IPS DF 4.7 (cell line): ENCODE results near the gene CNN2.
"Not testable (repeated sequence)": the region's sequence is repeated elsewhere in the genome, so short reads cannot be mapped to it uniquely, and the experiment has no call there.

Experiments
- DNase-seq: peaks from one replicate; pipeline ENCODE4 v3.0.0-alpha.2; 2013; ENCODE audit warnings: low spot score; ENCODE audit errors: extremely low read depth

Gene CNN2

DNA sequence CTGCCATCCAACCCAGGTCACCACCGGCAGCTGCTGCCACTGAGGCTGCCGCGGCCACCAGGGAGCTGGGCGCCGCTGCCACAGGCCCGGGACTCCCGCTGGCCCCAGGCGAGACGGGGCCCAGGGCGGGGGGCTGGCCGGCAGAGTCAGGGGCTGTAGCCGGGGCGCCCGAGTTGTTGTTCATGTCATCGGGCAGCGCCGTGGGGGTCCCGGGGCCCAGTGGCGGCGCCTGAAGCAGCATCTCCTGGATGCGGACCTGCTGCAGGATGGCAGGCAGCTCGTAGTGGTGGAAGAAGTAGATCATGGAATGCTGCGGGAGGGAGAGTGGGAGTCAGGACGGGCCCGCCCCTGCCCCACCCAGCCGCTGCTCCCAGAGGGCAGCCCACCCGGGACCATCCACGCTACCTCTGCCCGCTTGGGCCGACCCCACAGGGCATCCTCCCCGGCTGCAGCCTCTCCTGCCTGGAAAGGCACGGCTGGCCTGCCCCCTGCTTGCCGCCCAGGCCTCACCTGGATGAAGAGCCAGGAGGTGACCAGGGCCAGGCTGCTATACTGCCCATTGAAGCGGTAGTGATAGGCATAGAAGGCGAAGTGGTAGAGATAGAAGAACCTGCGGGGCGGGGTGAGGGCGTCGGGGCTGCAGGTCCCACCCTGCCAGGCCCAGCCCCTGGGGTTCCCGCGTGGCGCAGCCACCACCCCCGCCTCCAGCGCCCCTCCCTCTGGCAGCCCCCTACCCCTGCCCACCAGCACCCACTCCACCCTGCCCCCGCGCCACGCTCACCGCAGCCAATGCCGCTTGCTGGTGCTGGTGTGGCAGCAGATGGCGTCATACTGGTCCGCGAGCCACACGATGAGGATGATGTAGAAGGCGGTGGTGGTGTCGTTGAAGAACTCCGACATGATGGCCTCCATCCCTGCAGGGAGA is 15.6 kb upstream of the CNN2 start:
- no peak for DNase-seq

DNA sequence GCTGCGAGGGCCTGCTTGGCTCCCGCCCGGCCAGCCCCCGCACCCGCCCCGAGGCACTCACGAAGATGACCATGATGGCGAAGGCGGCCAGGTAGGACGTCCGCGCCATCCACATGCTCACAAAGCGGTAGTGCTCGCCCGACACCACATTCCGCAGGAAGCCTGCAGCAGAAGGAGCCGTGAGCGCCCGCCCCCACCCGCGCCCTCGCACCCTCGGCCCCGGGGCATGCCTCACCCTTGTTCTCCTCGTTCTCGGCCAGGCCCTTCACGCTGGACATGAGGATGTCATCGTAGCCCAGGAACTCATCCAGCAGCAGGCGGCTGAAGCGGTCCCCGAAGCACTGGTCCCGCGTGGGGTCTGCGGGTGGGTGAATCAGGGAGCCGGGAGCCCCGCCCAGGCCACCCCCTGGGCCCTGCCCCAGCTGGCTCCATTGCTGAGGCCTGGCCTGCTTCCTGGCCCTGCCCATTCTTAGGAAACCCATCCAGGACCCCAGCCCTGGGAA is 14.5 kb upstream of the CNN2 start:
- DNase-seq = no peak

DNA sequence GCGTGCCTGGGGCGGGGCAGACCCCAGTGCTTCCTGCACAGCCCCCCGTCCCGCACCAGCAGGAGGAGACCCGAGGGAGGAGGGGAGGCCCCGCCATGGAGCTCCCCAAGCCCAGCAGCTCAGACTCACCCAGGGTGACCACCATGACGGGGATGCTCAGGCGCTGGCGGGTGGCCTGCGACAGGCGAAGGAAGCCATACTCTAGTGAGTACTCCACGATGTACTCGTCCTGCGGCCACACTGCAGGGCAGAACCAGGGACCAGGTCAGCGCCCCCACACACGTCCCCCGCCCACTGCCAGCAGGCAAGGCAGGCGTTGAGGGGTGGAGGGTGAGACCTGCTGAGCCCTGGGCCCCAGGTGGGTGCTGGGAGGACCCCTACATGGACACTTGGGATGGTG is 14.1 kb upstream of the CNN2 start:
- no peak for DNase-seq

DNA sequence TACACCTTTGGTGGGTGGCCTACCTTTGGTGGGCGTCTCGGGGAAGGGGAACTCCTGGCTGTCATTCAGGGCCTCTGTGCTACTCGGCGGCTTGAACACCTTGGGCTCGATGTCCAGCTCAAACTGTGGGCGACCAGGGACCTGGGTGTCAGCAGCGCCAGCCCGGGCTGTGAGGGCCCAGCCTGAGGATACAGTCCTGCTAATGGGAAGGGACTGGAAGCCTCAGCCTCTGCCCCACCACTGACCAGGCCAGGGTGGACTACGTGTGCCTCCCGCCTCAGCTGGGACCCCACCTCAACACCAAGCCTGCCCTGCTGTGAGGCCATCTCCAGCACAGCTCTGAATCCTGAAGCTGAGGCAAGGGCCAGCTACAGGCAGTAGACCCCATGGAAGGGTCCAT is 13.2 kb upstream of the CNN2 start:
- no peak for DNase-seq

DNA sequence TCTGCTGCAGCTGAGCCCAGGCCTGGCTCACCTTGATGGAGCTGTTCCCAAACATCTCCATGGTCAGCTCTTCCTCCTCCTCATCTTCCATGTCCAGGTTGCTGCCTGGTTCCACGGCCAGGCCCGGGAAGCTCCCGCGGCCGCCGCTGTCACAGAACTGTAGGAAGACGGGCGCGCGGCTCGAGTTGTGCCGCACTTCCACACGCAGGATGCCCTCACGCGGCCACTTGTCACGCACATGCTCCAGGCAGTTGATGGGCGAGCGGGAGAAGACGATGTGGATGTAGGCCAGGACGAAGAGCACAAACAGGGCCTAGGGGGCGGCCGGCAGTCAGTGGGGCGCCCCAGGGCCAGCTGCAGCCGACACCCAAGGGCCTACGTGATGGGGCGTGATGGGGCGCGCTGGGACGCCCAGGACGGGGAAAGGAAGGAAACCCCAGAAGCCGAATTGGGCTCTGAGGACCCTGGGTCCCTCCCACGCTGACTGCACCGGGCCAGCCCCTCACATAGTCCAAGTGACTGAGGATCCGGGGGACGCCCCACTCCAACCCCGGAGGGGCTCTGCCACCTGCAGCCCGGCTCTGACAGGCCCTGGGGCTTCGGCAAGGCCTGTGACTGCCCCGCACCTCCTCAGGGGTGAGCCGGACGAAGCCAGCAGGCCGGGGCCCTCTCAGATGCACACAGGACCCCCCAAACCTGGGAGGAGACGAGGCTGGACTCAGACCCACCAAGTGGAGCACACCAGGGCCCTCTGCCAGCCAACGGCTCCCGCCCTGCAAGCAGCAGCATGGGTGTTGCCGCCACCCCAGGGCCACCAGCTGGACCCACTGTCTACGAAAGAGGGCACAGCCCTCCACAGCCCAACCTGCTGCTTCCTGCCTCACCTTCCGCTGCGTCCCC is 12.0 kb upstream of the CNN2 start:
- no peak for DNase-seq

DNA sequence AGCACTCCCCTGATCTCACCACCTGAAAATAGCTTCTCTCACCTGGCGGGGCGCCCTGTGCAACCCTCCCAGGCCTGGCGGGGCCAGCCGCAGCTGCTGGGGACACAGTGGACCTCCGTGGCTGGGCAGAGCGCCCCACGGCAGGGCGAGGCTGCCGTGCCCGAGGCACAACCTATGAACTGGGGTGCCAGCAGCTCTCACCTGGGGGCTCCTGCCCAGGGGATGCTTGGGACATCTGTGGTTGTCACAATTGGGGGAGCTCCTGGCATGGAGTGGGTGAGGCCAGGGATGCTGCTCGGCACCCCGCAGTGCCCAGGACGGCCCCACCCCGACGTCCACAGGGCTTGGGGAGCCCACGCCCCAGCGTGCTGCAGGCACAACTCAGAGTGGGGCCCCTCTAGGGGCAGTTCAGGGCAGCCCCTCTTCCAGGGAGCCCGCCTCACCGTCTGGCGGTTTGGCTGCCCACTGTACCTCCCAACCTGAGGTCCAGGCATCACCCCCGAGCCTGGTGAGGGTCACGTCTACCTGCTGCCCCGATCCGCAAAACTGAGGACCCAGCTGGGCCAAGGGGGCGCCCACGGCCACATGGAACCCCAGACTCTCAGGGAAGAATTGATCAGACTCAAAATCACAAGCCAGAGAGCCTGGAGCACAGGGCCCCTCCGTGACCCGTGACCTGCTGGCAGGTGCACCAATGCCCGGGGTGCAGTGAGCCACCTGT is 11.2 kb upstream of the CNN2 start:
- no peak for DNase-seq

DNA sequence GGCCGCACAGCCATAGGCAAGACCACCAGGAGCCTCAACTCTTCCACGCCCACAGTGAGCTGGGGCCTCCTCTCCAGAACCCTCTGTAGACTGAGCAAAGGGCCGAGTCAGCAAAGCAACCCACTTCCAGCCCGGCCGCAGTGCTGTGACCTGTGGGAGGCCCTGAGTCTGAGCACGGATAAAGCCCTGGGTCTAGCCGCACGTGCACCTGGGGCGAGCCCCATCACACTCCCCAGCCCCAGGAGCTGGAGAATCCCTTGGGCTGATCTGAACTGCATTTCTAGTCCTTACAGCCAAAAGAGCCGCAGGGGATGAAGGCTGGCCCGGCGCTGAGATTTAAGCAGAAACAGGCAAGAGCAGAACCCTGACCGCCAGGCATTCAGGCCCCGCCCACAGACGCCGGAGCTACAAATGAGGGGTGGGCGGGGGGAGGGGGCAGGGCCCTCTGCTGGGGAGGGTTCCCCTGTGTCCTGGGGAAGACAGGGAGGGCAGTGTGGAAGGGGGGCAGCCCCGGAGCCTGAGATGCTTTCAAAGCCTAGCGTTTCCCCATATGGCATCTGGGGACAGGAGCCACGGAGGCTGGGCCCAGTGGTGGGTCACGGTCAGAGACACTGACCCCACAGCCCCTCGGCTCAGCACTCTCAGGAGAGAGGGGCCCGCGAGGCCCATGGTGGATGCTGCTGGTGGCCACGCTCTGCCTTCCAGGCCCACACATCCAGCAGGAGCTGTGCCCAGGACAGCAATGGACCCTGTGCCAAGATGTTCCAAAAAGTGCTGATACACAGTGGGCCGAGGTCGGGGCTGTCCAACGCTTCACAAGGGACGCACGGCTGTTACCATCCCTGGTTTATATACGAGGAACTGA is 10.4 kb upstream of the CNN2 start:
- DNase-seq = no peak

DNA sequence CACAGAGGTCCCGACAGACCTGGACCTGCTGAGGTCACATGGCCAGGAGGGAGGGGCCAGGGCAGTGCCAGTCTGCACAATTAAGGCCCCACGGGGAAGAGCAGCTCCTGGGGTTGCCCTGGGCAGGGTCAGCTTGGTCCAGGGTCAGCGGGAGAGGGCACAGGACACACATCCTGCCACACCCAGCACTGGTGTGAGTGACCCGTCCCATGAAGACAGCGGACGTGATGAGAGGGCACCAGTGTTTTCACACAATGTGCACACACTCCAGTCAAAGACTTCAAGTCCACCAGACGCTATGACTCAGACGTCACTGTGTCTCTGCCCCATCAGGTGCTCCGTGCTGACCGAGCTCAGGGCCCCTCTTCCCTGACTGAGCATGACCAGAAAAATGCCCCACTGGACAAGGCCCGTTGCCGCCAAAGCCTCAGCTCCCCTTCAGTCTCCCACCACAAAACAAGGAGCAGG is 9.7 kb upstream of the CNN2 start:
- DNase-seq = no peak

DNA sequence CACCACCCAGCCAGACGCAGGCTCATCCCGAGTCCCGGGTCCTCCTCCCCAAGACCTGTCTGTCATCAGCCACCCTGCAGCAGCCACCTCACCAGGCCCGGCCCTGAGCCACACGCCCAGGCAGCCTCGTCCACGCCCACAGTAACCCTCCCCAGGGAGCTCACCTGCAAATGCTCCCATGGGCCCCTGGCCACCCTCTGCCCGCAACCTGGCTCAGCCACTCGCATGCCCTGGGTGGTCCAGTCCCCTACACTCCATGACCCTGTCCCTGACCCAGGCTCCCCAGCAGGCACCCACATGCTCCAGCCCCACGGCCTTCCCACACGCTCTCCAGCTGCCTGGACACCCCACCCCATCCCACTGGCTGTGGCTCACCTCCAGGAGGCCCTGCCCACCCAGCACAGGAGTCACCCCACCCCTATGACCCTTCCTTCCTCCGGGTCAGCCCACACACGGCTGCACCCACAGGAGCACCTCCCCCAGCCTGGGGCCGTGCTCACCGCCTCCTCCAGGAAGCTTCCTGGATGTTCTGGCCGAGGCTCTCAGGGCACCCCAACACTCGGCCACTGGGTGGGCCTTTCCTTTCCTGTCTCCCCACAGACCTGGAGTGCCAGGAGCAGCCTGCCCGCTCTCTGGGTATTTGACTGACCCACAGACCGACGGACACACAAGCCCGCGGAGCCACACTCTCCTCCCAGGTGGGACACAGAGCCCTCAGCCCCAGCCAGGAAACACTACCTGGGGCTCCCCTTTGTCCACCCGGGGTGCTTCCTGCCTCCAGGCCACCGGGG is 9.1 kb upstream of the CNN2 start:
- no peak for DNase-seq

DNA sequence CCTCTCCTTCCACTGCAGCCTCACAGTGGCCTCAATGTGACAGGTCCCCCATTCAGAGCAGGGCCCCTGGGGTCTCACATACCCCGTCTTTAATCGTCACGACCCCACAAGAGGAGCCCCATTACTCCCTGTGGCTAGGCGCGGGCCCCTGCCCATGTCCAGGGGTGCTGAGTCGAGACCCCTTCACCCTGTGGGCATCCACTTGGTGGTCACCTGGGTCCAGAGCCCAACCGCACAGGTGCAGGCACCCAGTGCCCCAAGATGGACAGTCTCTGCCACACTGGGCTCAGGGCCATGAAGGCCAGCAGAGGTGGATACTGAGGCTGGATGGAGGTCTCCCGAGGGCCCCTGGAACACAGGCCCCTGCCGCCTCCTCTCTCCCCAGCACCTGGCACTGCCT is 8.5 kb upstream of the CNN2 start:
- no peak for DNase-seq

DNA sequence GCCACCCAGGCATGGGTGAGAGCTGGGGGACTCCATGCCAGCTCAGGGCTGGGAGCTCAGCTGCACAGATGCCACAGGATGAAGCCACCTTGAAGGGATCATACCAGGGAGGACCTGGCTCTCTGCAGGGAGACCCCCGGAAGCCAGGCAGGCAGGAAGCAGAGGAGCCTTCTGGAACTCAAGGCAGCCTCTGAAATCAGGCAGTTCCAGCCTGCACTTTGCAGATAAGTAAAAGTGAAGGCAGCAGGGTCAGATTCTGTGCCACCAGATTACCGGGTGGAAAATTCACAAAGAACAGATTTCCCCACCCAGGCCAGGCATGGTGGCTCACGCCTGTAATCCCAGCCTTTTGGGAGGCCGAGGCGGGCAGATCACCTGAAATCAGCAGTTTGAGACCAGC is 8.0 kb upstream of the CNN2 start:
- no peak for DNase-seq

DNA sequence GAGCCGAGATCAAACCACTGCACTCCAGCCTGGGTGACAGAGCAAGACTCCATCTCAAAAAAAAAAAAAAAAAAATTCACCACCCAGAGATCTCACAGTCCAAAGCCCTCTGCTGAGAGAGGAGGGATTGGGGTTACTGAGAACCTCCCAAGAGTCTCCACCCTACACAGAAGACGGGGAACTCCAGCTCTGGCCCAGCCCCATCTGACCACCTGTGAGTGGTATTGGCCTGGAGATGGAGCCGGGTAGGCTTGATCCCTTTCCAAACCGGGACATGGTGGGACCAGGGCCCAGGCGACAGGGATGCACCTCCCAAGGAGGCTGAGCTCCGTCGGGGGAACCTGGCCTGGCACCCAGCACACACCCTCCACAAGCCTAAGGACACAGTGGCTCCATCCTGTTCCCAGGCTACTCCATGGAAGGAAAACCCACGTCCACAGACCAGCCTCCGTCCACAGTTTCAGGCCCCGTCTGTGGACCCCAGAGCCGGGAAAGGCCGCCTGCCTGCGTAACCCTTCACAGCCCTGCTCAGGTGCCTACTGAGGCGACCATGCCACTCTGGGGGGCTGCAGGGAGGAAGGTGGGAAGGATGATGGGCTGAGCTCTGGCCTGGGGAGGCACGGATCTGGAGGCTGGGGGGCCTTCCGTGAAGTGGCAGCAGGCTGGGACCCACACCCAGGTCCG is 7.3 kb upstream of the CNN2 start:
- DNase-seq = no peak

DNA sequence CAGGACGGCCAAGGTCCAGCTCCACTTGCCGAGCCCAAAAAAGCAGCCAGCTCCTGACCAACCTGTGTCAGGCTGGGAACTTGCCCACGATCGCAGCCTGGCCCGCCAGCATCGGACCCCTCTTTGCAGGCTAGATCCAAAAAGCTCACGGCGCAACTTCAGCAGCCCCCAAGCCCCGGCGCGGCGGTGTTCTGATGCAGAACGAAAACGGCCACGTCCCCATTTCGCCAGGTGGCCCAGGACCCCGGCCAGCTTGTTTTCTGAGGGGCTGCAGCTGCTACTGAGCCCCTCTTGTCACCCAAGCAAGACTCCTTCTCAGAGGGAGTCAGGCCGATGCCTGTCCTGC is 6.8 kb upstream of the CNN2 start:
- DNase-seq = no peak

DNA sequence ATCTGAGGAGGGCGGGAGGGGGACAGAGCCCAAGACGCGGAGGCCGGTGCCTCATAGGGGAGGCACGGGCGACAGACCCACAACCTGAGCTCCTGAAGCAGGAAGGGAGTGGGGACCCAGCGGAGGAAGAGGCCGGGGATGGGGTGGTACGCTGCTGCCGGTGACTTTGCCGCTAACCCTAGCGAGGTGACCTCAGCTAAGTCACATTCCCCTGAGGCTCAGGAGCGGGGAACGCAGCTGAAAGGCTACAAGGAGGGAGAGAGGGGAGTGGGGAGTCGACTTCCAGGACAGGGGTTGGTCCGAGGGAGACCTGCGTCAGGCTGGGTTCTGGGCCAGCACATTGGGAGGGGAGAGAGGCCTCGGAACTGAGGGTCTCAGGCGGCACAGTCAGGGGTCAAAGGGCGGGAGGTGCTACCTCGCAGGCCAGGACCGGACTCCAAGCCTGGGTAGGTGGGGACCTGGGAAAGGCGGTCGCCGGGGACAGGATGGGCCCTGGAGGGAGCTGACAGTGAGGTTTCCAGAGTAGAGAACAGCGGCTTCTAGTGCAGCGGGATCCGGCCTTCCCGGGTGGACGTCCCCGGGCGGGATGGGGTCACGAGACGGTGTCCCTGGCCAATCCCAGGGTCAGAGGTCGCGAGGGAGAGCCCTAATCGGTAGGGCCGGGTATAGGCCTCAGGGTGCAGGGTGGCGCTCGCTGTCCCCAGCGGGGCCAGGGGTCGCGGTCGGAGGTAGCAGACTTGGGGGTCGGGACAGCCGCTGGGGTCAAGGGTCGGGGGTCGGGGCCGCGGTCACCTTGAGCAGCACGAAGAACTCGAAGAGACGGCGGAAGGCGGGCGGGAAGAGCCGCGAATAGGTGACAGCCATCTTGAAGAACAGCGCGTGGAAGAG is 6.2 kb upstream of the CNN2 start:
- no peak for DNase-seq

DNA sequence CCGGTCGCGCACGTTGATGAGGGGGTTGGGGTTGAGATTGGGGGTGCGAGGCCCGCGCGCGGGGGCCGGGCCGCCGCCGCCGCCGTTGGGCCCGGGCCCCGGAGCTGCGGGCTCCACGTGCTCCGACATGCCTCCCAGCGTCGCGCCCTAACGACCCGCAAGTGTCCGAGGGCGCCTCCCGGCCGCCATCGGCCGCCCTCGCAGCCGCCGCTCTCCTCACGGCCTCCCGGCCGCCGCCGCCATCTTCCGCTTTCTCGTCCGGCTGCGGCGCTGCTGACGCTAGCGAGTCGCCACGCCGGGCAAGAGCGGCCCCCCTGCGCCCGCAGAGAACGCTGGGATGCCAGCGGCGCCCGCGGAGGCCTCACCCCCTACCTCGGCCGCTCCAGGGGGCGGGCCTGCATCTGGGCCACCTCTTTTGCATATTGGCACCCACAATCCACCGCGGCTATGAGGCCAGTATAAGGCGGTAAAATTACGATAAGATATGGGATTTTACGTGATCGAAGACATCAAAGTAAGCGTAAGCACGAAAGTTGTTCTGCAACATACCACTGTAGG is 5.5 kb upstream of the CNN2 start, which contains the start of gene TMEM259:
Gene TMEM259 (minus strand): TSS at position 256 of the 558 bp plus-strand sequence. CDS start 127 bp downstream, at position 129.
- DNase-seq = no peak

DNA sequence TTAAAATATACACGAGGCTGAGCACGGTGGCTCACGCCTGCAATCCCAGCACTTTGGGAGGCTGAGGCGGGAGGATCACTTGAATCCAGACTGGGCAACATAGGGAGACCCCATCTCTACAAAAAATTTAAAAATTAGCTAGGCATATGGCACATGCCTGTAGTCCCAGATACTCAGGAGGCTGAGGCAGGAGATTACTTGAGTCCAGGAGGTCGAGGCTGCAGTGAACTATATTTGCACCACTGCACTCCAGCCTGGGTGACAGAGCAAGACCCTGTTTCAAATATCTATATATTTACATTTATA is 2.6 kb upstream of the CNN2 start:
- DNase-seq = not testable (repeated sequence)

DNA sequence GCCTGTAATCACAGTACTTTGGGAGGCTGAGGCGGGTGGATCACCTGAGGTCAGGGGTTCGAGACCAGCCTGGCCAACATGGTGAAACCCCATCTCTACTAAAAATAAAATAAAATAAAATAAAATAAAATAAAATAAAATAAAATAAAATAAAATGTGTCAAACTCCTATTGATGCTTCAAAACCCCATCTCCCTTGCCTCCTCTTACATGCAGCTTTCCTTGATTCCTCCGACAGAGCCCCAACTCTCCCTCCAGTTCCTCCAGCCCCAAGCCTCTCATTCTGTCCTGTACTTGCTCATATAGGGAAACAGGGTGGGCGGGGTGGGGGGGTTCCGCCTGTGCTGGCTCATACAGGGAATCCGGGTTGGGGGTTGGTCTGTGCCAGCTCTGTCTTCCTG is 1.3 kb upstream of the CNN2 start:
- not testable (repeated sequence) for DNase-seq
